Neural crest cell (in vitro differentiated cells): ENCODE results near the gene AUH. TPM values are rescaled to one million over a fixed set of nuclear protein-coding genes. Genes with fewer than 3 reads are reported as not detected.

Source experiments
- DNase-seq: peaks from one replicate; pipeline ENCODE4 v3.0.0; 2021; ENCODE audit warnings: low read depth, mixed read lengths, low spot score
- H3K27ac Mint-ChIP-seq: one replicate; pipeline ENCODE4 v1.8.0; 2021; ENCODE audit warnings: mild to moderate bottlenecking, mixed read lengths; ENCODE audit not compliant: unreplicated experiment
- H3K27me3 Mint-ChIP-seq: 2 replicates; pipeline ENCODE4 v1.8.0; 2021; ENCODE audit warnings: low read depth, mild to moderate bottlenecking, mixed read lengths
- H3K36me3 Mint-ChIP-seq: 2 replicates; pipeline ENCODE4 v1.8.0; 2021; ENCODE audit warnings: low read depth, mild to moderate bottlenecking, mixed read lengths
- H3K4me1 Mint-ChIP-seq: 2 replicates; pipeline ENCODE4 v1.8.0; 2021; ENCODE audit warnings: mixed read lengths
- H3K4me3 Mint-ChIP-seq: one replicate; pipeline ENCODE4 v1.8.0; 2021; ENCODE audit warnings: mild to moderate bottlenecking, mixed read lengths
- H3K9me3 Mint-ChIP-seq: 2 replicates; pipeline ENCODE4 v1.8.0; 2021; ENCODE audit warnings: mixed read lengths
- CTCF ChIP-seq: fragments of 200-600 bp; sonication (generic); conservative IDR thresholded peaks from 2 replicates; pipeline ENCODE4 v1.5.0; 2021; ENCODE audit warnings: antibody characterized with exemption, mild to moderate bottlenecking
- total RNA-seq: library from RNA; stranded (reverse); gene quantifications from 2 replicates; pipeline ENCODE4 v1.2.1, GENCODE V29; 2021

AUH gene
- total RNA-seq, 1 donor from 2014 or later: 10.8 TPM

GRCh38 chr9:91405343-91406077 is 43.8 kb upstream of the AUH start:
- no peak for DNase-seq
- H3K27ac Mint-ChIP-seq: no peak overlapping the region
- H3K27me3 Mint-ChIP-seq: no peaks in the 10 kb centered on the region
- H3K4me1 Mint-ChIP-seq: no peaks in the 10 kb centered on the region
- no peak overlapping the region for H3K4me3 Mint-ChIP-seq
- H3K36me3 Mint-ChIP-seq: peaks cover 16% of the 10 kb centered on the region
- TF ChIP-seq CTCF: no peak
- H3K9me3 Mint-ChIP-seq: no peaks in the 10 kb centered on the region

- Mint-ChIP-seq H3K4me1 (no peaks in the 10 kb centered on the region), H3K36me3 (peaks cover 4% of the 10 kb centered on the region), H3K27me3 (no peaks in the 10 kb centered on the region), H3K27ac (no peak overlapping the region), H3K9me3 (no peaks in the 10 kb centered on the region), H3K4me3 (no peak overlapping the region)
- no peak for DNase-seq
- no peak for TF ChIP-seq CTCF
Observed at GRCh38 chr9:91403665-91404543, 42.2 kb upstream of the AUH start.

- no peak for DNase-seq
- Mint-ChIP-seq H3K9me3 (no peaks in the 10 kb centered on the region), H3K36me3 (no peaks in the 10 kb centered on the region), H3K4me1 (no peaks in the 10 kb centered on the region), H3K27me3 (no peaks in the 10 kb centered on the region), H3K4me3 (no peak overlapping the region), H3K27ac (no peak overlapping the region)
- no peak for TF ChIP-seq CTCF
Observed at GRCh38 chr9:91398926-91399325, 37.2 kb upstream of the AUH start.

GRCh38 chr9:91395553-91396471 is 34.1 kb upstream of the AUH start:
- Mint-ChIP-seq H3K4me1 (no peaks in the 10 kb centered on the region), H3K36me3 (no peaks in the 10 kb centered on the region), H3K9me3 (no peaks in the 10 kb centered on the region), H3K27me3 (no peaks in the 10 kb centered on the region), H3K27ac (no peak overlapping the region), H3K4me3 (no peak overlapping the region)
- no peak for DNase-seq
- no peak for TF ChIP-seq CTCF

GRCh38 chr9:91395106-91395552 is 33.4 kb upstream of the AUH start:
- no peak overlapping the region for H3K27ac Mint-ChIP-seq

More at GRCh38 chr9:91395106-91395552, 33.4 kb upstream of the AUH start:
- no peak for DNase-seq
- no peak overlapping the region for H3K4me3 Mint-ChIP-seq
- no peaks in the 10 kb centered on the region for H3K4me1 Mint-ChIP-seq
- H3K27me3 Mint-ChIP-seq: no peaks in the 10 kb centered on the region
- no peaks in the 10 kb centered on the region for H3K9me3 Mint-ChIP-seq
- H3K36me3 Mint-ChIP-seq: no peaks in the 10 kb centered on the region
- no peak for TF ChIP-seq CTCF
